OCI-M1 (cell line): ENCODE results near the gene AIP.

Source experiments
- DNase-seq: peaks from one replicate; lab custom pipeline; 2025; lab: John Stamatoyannopoulos, UW

The AIP gene

DNA sequence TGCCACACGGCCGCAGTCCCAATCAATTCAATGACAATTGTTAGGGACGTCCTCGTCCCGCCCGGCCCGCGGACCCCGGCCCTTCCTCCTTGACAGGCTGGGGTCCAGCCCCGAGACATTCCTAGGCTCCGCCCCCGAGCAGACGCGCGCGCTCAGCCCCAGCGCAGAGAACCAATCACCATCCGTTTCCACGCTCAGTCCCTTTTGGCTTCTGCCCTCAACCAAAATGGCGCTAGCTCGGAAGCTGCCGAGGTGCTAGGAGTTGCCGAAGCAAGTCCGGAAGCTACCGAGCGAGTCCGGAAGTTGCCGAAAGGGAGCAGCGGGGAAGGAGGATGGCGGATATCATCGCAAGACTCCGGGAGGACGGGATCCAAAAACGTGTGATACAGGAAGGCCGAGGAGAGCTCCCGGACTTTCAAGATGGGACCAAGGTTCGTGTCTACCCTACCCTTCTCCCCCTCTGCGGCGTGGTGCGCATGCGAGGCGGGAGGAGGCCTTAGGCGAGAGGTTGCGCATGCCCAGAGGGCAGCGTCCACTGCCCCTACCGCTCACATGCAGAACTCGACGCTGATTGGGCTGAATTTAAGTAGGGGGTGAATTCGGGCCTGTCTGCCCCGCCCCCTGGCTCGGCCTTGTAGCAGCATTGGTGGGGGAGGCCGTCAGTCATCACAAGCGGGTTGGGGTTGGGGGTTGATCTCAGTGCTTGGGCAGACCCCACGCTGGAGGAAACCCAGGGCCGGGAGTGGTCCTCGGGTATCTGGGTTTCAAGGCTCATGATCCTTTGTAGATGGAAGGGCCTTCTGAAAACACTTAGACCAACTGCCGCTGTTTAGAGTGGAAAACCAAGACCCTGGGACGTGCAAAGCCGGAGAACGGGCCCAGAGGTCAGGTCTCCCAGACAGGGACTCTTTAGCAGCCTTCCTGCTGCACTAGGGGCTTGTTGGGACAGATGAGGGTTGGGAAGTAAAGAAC, at the start of gene AIP:
TSS of gene AIP (plus strand) at position 200 of the 972 bp plus-strand sequence. CDS start at position 333, 133 bp downstream.
- peak; percentile 99 for DNase-seq

DNA sequence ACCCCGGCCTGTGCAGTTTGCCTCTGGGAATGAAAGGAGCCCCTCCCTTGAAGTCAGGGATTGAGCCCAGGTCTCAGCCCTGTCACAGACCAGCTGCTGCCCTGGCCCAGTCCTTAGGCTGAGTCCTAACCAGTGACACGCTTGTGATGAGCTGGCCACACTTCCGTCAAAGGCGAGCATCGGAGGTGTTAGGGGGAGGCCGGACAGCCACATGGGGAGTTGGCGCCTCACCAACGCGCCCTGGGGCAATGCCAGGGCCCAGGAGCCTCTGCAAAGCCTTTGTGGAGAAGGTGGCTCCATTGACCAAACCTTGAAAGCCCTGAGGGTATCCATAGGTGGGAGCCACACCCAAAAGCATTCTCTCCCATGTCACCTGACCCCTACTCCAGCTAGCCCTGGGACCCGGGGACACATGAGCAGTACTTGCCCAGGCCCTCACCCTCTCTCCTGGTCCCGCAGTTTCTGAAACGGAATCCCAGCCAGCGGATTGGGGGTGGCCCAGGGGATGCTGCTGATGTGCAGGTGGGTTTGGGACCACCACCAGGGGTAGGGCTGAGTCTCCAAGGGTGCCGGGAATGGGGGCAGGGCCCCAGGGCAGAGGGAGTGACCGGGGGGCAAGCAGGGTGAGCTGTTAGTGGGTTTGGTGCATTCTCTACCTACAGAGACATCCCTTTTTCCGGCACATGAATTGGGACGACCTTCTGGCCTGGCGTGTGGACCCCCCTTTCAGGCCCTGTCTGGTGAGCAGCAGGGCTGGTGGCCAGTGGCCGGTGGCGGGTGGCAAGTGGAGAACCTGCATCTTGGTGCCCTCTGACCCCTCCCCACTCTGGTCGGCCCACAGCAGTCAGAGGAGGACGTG, 49.1 kb upstream of the AIP start:
- DNase-seq, result no peak

DNA sequence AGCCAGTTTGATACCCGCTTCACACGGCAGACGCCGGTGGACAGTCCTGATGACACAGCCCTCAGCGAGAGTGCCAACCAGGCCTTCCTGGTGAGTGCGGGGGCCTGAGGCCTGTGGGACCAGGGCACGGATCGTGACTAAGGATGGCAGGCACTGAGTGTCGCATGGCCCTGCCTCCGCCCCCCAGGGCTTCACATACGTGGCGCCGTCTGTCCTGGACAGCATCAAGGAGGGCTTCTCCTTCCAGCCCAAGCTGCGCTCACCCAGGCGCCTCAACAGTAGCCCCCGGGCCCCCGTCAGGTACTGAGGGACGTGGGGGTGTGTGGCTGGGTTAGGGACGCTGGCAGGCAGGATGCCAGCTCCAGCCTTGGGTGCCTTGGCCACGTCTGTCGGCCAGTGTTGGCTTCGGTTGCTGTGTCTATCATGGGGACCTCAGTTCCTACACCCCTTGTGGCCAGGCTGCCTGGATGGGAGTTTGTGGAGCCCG, 48.4 kb upstream of the AIP start:
- no peak for DNase-seq

DNA sequence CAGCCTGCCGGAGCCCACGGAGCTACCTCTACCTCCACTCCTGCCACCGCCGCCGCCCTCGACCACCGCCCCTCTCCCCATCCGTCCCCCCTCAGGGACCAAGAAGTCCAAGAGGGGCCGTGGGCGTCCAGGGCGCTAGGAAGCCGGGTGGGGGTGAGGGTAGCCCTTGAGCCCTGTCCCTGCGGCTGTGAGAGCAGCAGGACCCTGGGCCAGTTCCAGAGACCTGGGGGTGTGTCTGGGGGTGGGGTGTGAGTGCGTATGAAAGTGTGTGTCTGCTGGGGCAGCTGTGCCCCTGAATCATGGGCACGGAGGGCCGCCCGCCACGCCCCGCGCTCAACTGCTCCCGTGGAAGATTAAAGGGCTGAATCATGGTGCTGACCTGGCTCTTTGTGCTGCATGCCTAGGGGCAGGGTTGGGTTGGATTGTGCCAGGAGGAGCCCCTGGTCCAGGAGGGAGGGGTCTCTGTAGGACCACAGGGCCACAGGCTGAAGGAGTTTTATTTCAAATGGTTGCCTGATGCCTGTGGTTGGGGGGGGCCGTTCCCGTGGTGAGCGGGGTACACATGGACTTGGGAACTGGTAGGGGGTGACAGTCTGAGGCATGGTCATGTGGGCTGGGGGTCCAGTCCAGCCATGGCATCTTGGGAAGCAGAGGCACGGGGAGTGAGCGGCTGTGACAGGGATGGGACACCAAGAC, 47.6 kb upstream of the AIP start:
- DNase-seq, result no peak

DNA sequence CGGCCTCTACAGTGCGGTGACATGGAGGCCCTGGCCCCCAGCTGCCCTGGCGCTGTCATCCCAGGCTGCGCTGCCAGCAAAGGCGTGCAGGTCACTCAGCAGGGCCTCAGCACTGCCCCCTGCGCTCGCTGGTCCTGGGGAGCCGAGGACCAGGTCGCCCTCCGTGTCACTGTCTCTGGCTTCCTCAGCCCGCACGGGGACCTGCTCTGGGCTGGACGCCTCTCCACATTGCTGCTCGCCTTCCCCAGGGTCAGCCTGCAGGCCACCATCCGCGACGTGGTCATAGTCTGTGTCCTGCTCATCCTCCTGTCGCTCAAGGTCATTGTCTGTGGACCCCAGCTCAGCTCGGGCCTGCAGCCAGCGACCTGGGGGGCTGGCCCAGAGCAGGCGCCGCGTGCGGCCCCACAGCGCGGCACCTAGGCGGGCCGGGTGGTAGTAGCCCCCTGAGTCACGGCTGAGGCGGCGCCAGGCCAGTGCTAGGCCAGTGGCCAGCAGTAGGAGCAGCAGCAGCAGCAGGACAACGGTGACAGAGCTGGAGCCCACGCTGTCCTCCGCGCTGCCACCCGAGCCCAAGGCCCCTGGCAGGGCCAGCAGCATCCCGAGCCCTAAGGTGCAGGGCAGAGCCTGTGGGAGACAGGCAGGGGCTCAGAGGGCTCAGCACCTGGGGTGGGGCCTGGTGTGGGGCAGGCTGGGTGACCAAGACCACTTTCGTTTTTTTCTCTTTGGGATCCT, 46.9 kb upstream of the AIP start:
- DNase-seq, result no peak

DNA sequence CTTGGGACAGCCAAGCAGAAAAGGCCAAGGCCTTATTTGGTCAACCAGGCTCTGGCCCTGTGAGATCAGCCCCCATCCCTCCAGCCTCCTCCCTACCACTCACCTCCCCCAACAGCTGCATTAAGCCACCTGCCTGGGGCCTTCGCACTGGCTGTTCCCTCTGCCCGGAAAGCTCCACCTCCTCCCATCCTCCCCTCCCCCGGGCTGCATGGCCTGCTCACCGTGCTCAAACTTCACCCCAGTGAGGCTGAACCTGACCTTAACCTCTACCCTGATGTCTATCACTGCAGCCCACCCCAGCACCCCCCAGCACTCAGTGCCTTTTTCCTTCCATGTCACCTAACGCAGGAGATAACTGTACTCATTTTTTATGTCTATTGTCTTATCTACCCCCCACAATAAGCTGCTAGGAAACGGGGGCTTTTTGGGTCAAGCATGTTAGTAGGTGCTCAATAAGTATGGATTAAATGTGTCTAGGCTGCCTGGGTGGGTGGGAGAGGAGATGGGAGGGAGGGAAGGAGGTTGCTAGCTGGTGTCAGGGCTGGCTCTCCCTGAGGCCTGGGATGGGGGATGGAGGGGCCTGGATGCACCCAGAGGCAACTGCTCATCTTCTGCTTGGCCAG, 46.3 kb upstream of the AIP start:
- DNase-seq, result peak; percentile 30

DNA sequence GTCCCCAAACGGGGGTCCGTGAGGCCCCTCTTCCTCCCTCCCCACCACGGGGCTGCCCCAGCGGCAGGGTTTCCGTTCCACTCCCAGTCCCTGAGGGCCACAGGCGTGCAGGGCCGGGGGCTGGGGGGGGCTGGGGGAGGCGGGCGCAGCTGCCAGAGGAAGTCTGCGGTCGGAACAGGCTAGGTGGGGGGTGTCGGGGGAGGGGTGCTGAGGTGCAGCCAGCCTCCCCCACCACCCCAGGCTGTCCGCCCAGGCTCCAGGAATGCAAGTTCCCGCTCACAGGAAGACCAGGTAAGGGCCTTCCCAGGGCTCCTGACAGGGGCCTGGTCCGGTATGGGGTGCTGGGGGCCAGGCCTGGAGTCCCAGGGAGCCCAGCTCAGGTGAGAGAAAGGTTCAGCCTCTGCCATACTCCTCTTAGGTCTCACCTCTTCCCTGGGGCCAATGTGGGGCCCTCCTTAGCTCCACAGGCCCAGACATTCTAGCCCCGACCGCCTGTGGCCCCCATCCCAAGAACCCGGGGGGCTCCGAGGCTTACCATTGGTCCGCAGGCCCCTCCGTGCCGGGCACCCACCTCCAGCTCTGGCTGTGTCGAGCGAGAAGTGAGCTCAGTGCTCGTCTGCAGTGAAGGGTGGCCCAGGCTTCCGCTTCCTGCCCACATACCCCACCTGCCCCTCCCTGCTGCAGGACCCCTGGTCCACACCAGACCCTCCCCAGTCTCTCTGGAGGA, 45.6 kb upstream of the AIP start, which contains the start of gene PTPRCAP:
TSS of gene PTPRCAP (minus strand) at position 601 of the 727 bp plus-strand sequence. CDS start at position 538, 63 bp downstream.
- no peak for DNase-seq

DNA sequence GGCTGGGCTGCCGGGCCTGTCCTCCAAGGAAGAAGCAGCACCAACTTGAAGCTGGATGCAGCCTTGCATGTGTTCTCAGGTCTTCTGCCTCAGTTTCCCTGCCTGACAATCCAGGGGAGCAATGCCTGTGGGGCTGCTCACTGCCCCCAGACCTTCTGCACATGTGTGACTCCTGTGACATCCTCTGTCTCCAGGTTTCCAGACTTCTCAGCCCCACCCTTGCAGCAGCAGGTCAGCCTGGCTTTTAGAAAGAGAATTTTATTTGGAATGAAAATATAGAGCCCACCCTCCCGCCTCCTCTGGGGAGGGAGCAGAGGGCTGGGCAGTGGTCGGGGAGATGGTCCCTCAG, 45.0 kb upstream of the AIP start:
- no peak for DNase-seq

DNA sequence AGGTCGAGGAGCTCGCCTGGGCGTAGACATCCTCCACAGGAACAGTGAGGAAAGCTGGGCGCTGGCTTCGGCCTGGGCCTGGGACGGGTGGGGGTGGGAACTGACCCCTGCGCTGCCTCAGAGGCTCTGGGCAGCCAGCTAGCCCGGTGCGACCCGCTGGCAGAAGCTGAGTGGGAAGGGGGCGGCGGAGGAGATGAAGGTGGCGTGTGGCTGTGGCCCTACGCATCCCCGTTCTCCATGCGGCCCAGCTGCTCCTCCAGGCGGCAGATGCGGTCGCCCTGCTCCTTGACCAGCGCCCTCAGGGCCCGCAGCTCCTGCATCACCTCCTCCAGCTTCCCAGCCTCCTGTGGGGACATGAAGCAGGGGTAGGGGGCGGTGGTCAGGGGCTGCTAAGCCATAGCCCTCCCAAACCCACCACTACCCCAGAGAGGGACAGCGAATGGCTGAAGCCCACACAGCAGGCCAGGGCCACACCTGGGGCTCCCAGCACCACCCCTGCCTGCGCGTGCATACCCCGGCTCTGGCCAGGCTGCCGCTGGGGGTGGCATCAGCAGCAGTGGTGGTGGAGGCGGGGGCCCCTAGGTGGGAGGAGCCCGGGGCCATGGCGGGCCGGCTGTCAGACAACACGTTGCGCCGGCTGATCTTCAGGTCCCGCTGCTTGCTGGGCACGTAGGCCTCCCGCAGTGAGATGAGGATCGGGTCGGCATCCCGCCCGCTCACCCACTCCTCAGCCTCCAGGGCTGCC, 44.5 kb upstream of the AIP start:
- no peak for DNase-seq

DNA sequence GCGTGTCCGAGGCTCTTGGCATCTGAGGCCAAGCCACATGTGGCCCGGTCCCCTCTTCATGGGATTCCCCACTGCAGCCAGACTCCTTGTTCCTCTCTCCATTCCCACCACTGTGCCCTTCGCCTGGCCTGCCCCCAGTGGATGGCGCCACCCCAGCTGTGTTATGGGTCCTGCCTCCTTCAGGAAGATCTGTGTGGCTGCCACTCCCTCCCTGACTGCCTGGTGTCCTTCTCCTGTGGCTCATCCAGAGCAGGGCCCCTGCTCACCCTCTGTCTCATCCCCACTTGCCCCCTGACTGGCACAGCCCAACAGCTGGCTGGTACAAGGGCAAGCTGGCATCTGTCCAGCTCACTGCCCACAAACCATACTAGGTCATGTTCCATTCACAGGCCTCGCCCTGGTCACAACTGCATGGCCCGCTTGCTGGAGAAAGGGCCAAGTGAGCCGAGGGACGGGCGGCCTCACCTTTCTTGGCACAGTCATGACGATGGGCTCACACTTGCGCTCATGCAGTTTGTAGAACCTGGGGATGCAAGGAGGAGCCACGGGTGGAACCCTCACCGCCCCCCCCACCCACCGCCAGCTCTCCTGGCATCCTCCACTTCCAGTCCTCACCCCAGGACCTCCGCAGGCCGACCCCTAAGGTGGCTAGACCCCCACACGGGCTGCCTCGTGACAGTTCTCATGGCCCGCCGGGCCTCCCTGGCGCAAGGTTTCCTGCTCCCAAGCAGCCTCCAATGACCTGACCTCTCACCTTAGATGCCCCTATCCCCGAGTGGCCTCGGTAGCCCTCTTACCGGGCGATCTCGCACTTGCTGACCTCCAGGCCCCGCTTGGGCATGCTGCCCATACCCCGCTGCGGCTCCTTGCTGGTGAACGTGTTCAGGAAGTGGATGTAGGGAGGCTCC, 43.3 kb upstream of the AIP start:
- peak; percentile 56 for DNase-seq

DNA sequence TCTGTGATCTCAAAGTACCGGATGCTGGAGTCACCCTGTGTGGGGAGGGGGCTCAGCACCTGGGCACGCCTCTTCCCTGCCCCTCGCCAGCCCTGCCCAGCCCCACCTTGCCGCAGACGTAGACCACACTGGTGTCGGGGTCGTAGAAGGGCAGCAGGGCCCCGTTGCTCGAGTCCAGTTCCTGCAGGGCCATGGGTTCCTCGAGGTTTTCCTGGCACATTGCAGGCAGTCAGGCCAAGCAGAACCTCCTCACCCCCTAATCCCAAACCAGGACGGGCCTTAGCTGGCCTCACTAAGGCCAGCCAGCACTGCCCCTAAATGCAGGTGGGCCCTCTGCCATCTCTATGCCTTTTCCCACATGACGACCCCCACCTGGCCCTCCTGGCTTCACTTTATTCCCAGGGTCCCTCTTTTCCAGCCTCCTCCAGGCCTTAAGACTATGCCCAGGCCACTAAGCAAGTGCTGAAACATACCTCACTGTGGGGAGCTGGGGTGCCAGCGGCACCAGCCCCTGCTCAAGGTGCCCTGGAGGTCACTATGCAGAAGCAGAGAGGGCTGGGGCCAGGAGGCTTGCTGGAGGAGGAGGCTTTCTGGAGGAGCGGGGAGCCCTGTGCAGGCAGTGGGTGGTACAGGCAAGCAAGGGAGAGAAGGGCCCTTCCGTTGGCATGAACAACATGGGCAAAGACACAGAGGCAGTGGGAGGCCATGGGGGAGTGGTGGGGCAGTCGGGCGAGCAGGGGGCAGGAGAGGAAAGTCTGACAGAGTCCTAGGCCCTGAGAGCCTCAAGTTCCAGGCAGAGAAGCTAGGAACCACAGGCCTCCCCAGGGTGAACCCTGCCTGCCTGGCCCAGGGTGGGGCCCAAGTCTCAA, 42.4 kb upstream of the AIP start:
- no peak for DNase-seq

DNA sequence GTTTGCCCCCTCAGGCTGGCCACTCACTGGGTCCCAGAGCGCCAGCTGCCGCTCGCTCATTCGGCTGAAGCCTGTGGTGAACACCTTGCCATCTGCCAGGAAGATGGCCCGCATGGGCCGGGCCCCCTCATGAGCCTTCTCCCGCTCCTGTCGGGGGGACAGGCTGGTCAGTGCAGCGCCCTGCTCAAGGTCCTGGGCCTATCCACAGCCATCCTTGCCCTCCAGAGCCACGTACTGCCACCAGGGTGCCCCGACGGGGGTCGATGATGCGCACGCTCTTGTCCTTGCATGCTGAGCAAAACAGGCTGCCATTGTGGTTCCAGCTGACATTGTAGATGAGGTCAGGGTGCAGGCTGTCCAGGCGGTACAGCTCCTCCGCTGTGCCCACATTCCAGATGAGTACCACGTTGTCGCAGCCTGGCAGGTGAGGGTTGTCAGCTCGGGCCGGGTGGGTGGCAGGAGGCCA, 41.7 kb upstream of the AIP start:
- no peak for DNase-seq

DNA sequence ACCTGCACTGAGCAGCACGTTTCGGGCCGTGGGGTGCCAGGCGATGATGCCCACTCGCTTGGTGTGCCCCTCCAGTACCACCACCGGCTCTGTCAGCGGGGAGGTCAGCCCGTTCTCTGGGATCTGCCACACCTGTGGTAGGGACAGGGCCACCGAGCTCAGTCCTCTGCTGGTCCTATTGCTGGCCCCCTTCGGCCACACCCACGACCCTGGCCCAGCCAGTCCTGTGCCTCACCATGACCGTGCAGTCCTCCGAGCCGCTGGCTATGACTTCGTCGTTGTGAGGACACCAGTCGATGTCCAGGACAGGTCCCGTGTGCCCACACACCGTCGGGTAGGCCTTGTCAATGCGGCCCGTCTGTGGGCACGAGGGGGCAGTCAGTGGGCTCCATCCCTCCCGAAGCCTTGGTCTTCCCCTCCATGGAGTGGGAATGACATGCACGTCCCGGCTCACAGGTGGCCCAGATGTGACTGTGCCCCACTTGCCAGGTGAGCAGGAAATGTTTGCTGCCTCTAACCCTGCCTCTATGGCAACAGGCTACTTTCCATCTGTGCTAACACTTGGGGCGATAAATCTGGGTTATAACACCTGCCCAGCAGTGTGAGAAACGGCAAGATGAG, 41.0 kb upstream of the AIP start:
- no peak for DNase-seq

DNA sequence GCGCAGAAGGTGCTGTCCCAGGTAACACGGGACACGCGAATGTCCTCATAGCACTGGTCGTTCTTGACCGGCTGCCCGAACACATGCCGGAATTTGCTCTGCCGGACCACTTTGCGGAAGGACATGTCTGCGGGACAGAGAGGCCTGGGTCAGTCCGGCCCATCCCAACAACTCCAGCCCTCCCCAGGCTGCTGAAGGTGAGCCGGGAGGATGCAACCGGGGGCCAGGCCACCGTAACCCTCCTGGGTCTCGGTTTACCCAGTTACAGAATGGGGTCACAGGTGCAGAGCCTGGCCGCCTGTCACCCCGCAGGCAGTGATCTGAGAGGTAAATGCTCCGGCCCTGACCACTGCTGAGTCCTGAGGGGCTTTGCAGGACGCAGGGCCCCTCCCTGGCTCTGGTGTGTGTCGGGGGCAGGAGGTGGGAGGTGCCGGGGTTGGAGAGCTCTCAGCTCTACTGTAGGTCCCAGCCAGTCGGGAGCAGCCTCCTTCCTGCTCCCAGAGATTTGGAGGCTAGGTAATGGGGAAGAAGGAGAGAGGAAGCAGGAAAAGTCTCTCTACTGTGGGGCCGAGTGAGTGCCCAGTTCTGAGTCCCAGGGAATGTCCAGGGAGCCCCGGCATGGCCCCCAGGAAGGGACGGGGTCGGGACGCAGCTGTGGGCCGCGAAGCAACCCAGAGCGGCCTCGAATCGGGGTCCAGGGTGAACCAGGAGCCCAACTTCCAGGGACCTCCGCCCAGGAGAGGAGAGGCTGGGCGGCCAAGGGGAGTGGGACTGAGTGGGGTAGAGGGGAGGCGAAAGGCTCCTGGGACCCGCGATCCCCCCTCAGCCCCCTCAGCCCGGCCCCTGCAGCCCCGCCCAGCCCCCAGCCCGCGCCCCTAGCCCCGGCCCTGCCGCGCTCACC, 40.1 kb upstream of the AIP start:
- peak; percentile 41 for DNase-seq

DNA sequence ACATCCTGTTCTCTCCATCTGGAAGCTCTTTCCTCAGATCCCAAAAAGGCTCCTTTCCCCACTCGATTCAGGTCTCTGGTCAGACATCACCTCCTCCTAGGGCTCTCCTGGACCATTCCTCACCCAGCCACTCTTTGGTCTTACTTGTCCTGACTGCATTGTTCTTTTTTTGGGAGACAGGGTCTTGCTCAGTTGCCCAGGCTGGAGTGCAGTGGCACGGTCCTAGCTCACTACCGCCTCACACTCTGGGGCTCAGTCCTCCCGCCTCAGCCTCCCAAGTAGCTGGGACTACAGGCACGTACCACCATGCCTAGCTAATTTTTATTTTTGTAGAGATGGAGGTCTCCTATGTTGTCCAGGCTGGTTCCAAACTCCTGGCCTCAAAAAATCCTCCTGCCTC, 37.3 kb upstream of the AIP start:
- no peak for DNase-seq

DNA sequence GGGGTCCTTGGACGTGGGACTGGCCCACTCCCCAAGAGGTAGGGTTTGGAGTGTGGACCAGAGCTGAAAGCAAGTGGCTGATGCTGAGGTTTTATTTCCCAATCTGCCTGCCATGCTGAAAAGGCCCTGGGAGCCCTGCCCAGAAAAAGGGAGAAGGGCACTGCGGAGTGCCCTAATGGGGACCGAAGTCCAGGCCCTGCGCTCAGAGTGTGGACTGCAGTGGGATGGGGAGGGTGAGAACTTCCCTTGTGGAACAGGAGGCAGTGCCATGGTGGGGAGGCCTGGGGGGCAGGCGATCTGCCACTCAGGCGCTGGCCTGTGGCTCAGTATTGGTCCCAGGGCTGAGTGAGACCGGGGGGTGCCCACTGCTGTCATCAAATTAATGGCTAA, 34.6 kb upstream of the AIP start:
- DNase-seq, result no peak
